Endodermal cell (in vitro differentiated cells): ENCODE data around the gene HOXA6. TPM values are rescaled to one million over a fixed set of nuclear protein-coding genes. Genes with fewer than 3 reads are reported as not detected.

ENCODE experiments used
- DNase-seq: peaks from one replicate; pipeline ENCODE4 v3.0.0-alpha.2; 2017
- H3K27ac ChIP-seq: 2 replicates; pipeline ENCODE4 v1.5.1; 2013; ENCODE audit warnings: mild to moderate bottlenecking, low read depth, low read length, moderate library complexity
- H3K27me3 ChIP-seq: 2 replicates; pipeline ENCODE4 v1.6.1; 2013; ENCODE audit warnings: mild to moderate bottlenecking, low read length, moderate library complexity; ENCODE audit not compliant: insufficient read depth, control insufficient read depth, poor library complexity, severe bottlenecking
- H3K36me3 ChIP-seq: 2 replicates; pipeline ENCODE4 v1.7.0; 2013; ENCODE audit warnings: mild to moderate bottlenecking, low read length, moderate library complexity; ENCODE audit not compliant: control insufficient read depth, insufficient read depth
- H3K4me1 ChIP-seq: one replicate; pipeline ENCODE4 v1.7.0; 2013; ENCODE audit warnings: low read length; ENCODE audit not compliant: control insufficient read depth, insufficient read depth
- H3K4me3 ChIP-seq: 2 replicates; pipeline ENCODE4 v1.5.1; 2013; ENCODE audit warnings: mild to moderate bottlenecking, low read length, moderate library complexity
- H3K9ac ChIP-seq: 2 replicates; pipeline ENCODE4 v1.6.1; 2013; ENCODE audit warnings: mild to moderate bottlenecking, low read length, moderate library complexity; ENCODE audit not compliant: poor library complexity, severe bottlenecking; ENCODE audit errors: extremely low read depth
- H3K9me3 ChIP-seq: 2 replicates; pipeline ENCODE4 v1.6.1; 2013; ENCODE audit warnings: mild to moderate bottlenecking, low read length, moderate library complexity; ENCODE audit not compliant: control insufficient read depth
- H3K27ac Mint-ChIP-seq: 2 replicates; pipeline ENCODE4 v1.8.0; 2020; ENCODE audit warnings: mixed read lengths
- H3K27me3 Mint-ChIP-seq: 2 replicates; pipeline ENCODE4 v1.8.0; 2021; ENCODE audit warnings: mild to moderate bottlenecking, mixed read lengths; ENCODE audit not compliant: insufficient read depth
- H3K36me3 Mint-ChIP-seq: 2 replicates; pipeline ENCODE4 v1.8.0; 2020; ENCODE audit warnings: low read depth, mixed read lengths
- H3K4me1 Mint-ChIP-seq: 2 replicates; pipeline ENCODE4 v1.8.0; 2020; ENCODE audit warnings: mixed read lengths
- H3K4me3 Mint-ChIP-seq: 2 replicates; pipeline ENCODE4 v1.8.0; 2020; ENCODE audit warnings: mild to moderate bottlenecking, moderate library complexity, mixed read lengths
- H3K9me3 Mint-ChIP-seq: 2 replicates; pipeline ENCODE4 v1.8.0; 2020; ENCODE audit warnings: mild to moderate bottlenecking, mixed read lengths
- CTCF ChIP-seq: fragments of 200-600 bp; sonication (generic); conservative IDR thresholded peaks from 2 replicates; pipeline ENCODE4 v1.5.0; 2021; ENCODE audit warnings: antibody characterized with exemption, mild to moderate bottlenecking
- WGBS, 2 experiments: methylation state at CpG; one replicate each; pipeline versions ENCODE4 v1.1.5 to v1.1.7; 2013; ENCODE audit warnings: missing lambda C conversion rate in 2 of 2, mixed read lengths in 1 of 2; ENCODE audit not compliant: insufficient coverage in 1 of 2, insufficient read length in 1 of 2; 5-methylcytosine and 5-hydroxymethylcytosine counted together
- total RNA-seq, 2 donors: library from RNA; stranded (reverse); fragmentation: NEBNext Ultra II Directional in 1 of 2; extraction: Animal tissue kit (Norgen Biotek cat#: 25700) in 1 of 2; gene quantifications; 2 replicates in 1 of 2; 3 replicates in 1 of 2; pipeline ENCODE4 v1.2.1, GENCODE V29; 2021

Gene HOXA6
- total RNA-seq, 2 donors from 2014 or later: not detected

- Histone ChIP-seq H3K9ac (no peak overlapping the region), H3K4me3 (no peak overlapping the region), H3K4me1 (no peaks in the 10 kb centered on the region), H3K27me3 (peaks cover 99% of the 10 kb centered on the region), H3K27ac (no peak overlapping the region), H3K9me3 (peaks cover 17% of the 10 kb centered on the region), H3K36me3 (no peaks in the 10 kb centered on the region)
- Mint-ChIP-seq H3K27ac (no peak overlapping the region), H3K27me3 (peaks cover 97% of the 10 kb centered on the region), H3K36me3 (no peaks in the 10 kb centered on the region), H3K4me1 (peaks cover 4% of the 10 kb centered on the region), H3K9me3 (no peaks in the 10 kb centered on the region), H3K4me3 (no peak overlapping the region)
- WGBS, 2 experiments: 21% methylated on average over 3 of the region's 3 CpGs; no CpG with 5 or more reads in 1 of the 2 experiments
- TF ChIP-seq CTCF: no peak
- no peak for DNase-seq
Observed at GRCh38 chr7:27126596-27127327, 20.8 kb downstream of the HOXA6 start.

- H3K27me3 ChIP-seq: peaks cover 99% of the 10 kb centered on the region
Observed at GRCh38 chr7:27125986-27126394, 21.6 kb downstream of the HOXA6 start.

GRCh38 chr7:27124902-27125689, 22.5 kb downstream of the HOXA6 start:
- peaks cover 17% of the 10 kb centered on the region for H3K9me3 ChIP-seq
- Mint-ChIP-seq H3K36me3 (no peaks in the 10 kb centered on the region), H3K4me3 (no peak overlapping the region), H3K27ac (no peak overlapping the region), H3K9me3 (no peaks in the 10 kb centered on the region), H3K4me1 (peaks cover 4% of the 10 kb centered on the region), H3K27me3 (peaks cover 99% of the 10 kb centered on the region)
- no peaks in the 10 kb centered on the region for H3K4me1 ChIP-seq
- no peak overlapping the region for H3K9ac ChIP-seq
- no peak overlapping the region for H3K4me3 ChIP-seq
- no peak overlapping the region for H3K27ac ChIP-seq
- no peak for DNase-seq
- WGBS, 2 experiments: 29 to 34% methylated on average over 3 to 8 of the region's 8 CpGs
- H3K27me3 ChIP-seq: peaks cover 100% of the 10 kb centered on the region
- no peak for TF ChIP-seq CTCF
- no peaks in the 10 kb centered on the region for H3K36me3 ChIP-seq

More at GRCh38 chr7:27125986-27126394, 21.6 kb downstream of the HOXA6 start:
- Mint-ChIP-seq H3K36me3 (no peaks in the 10 kb centered on the region), H3K27me3 (peaks cover 97% of the 10 kb centered on the region), H3K27ac (no peak overlapping the region), H3K4me3 (no peak overlapping the region), H3K4me1 (peaks cover 4% of the 10 kb centered on the region), H3K9me3 (no peaks in the 10 kb centered on the region)
- Histone ChIP-seq H3K36me3 (no peaks in the 10 kb centered on the region), H3K4me1 (no peaks in the 10 kb centered on the region), H3K27ac (no peak overlapping the region), H3K9ac (no peak overlapping the region), H3K9me3 (peaks cover 17% of the 10 kb centered on the region), H3K4me3 (no peak overlapping the region)
- TF ChIP-seq CTCF: no peak
- 5 to 8% methylated on average over 4 to 5 of the region's 5 CpGs for WGBS, 2 experiments
- DNase-seq: peak; percentile 27
